GM18520 (cell line): Measurements from ENCODE around the gene RHOH.

Experiments
- ATAC-seq: cut with Tn5 transposase; IDR thresholded peaks from one replicate; pipeline ENCODE4 v1.9.1; 2021; ENCODE audit not compliant: unreplicated experiment

RHOH gene

DNA sequence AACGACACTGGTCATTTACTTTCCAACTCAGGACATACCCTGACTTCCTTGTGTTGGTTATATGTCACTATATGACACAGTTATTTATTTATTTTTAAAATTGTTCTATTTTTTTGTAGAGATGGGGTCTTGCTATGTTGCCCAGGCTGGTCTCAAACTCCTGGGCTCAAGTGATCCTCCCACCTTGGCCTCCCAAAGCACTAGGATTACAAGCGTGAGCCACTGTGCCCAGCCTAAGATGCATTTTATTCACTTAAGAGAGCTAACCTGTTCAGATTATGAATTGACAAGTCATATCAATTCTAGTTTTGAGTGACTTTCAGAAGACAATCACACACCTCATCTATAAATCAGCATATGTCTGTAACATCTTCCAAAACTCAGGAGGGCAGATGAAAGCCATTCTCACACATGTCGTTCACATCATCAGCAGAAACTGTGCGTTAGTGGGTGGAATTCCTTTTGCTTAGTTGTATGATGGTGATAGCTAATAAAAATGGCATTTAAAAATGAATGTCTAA, 9.4 kb upstream of the RHOH start:
- no peak for ATAC-seq

GRCh38 chr4:40190019-40190418, 6.8 kb upstream of the RHOH start:
- ATAC-seq, result no peak

DNA sequence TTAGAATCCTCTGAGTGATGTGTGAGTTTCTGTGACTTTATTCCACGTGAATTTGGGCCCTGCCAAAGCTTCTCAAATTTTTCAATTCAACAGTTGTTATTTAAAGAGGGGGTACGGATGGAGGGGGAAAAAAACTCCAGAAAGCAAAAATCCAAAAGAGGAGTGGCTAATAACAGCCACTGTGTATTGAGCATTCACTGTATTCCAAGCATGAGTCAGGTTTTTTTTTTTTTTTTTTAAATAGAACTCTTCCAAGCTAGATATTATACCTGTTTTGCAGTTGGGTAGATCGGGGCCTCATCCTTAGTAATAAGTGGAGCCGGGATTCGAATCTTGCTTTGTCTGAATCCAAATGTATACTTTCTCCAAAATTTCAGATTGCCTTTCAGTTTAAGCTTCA, 6.4 kb upstream of the RHOH start:
- ATAC-seq, result no peak

DNA sequence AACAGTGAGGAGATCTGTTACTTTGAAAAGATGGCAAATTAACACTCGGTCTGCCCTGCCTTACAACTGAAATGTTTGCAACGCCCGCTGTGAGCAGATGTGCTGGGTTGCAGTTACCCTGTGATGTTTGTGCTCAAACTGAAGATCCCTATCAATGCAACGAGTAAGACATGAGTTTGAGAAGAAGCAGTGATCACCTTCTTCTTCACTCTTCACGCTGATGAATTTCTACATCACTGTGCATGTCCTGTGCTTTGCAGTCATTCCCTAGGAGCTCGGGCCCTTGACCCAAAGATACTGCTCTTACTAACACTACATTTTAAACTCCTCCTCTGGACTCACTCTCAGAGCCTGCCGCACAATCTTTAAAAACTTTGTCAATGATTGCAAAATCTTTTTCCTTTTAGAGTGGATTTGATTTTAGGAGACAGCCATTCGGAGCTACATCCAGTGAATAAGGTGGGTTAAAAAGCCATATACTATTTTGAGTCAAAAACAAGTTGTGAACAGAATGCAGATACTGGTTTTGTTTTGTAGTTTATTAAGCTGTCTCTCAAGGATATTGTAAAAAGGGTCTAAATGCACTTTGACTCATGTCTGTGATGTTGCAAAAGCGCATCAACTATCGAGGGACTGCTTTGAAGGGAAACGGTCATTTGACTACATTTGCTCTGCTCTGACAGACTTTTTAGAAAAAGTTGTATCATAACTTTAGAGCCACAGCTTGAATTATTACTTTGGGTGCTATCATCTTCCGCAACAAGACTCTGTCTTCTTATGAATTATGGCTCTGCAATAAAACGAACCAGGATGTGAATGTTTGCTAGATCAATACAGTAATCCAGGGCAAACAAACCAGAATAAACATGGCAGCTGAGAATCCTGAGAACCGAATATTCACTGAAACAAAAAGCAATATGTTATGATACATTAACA, 5.7 kb upstream of the RHOH start:
- no peak for ATAC-seq

- ATAC-seq, result peak; percentile 24
These were observed 4.5 kb upstream of the RHOH start for GRCh38 chr4:40192114-40193015.

DNA sequence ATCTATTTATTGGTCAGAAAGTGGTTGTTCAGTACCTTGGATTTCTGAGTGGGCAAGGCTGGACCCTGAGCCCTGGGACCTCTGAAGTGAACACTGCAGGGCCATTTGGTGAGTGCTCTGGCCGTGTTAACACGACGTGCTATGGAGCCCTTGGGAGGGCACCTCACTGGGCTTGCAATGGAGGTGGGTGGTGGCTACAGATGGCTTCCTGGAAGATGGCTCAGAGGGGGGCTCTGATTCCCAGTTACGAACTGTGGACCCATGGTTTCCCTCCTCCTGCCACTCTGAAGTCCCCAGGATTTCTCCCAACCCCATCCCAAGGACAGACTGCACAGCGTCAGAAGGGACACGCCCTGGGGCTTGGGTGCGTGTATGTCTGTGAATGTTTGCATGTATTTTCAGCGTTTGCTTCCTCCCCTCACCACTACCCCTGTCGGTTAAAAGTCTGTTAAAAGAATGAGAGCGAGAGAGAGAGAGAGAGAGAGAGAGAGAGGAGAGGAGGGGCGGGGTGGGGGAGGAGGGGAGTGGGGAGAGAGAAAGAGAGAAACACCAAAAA, 3.7 kb upstream of the RHOH start:
- peak; percentile 8 for ATAC-seq

- ATAC-seq, result no peak
These were observed 3.3 kb upstream of the RHOH start for GRCh38 chr4:40193578-40193977.

DNA sequence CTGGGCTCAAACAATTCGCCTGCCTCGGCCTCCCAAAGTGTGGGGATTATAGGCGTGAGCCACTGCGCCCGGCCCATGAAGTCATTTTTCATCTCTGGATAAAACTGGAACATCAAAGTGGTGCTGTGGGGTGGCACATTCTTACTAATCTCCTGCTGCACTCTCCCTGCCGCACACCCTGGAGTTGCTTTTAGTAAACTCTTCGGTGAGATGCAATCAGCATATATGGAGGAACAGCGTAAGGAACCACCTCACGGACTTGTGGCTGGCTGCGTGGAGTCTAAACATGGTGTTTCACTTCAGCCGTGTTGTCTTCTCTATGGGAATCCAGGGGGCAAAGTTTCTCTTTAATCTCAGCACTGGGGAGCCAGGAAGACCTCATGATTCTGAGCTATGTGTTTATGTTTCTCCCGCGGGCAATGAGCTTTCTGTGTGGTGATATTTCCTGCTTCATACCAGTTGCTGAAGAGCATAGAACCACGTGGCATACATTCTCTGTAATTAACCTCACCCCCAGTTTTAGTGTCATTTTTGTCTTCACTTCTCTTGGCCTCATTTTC, 2.1 kb upstream of the RHOH start:
- no peak for ATAC-seq

DNA sequence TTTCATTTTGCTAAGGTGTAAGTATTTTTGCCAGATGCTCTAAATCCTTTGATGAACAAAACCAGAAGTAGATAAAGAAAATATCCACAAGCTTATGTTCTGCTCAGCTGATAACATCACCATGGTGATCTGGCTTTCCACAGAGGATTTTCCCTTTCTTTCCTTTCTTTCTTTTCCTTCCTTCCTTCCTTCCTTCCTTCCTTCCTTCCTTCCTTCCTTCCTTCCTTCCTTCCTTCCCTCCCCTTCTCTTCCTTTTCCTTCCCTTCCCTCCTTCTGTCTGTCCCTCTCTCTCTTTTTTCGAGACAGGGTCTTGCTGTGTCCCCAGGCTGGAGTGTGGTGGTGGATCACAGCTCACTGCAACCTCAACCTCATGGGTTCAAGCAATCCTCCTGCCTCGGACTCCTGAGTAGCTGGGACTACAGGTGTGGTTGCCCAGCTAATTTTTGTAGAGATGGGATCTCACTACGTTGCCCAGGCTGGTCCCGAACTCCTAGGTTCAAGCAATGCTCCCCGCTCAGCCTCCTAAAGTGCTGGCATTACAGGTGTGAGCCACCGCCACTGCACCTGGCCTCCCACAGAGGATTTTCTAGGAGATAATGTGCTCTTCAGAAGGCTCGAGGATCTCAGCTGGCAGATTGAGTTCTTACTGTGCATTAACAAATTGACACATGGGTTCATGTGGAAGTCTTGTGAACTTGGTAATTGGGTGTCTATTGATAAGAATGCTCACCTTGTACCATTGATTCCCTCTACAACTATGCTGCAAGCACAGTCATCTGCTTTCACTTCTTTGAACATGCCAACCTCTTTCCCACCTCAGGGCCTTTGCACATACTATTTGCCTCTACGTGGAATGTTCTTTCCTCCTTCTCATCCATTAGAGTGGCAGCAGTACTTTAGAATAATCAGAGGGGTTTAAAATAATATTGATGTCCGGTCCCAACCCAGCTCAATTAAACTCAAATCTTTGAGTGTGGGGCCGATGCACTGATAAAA, 1.4 kb upstream of the RHOH start:
- no peak for ATAC-seq

DNA sequence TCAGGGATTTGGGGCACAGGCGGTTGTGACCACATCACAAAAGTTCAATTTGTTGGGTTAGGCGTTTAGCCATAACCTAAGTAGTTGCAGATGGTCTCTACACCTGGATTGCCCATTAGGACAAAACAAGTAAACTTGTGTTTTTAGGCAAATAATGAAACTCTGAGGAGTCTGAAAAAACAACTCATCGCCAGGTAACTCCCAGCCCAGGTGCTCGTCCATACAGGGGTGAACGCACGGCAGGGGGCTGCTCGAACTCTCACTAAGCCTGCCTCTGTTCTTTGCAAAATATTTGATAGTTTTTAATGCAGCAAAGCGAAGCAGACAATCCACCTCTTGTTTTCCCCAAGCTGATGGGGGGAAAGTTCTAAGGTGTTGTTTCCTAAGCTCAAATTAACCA, 559 bp upstream of the RHOH start:
- no peak for ATAC-seq

GRCh38 chr4:40197879-40198689, 1.3 kb downstream of the RHOH start:
- ATAC-seq, result no peak

DNA sequence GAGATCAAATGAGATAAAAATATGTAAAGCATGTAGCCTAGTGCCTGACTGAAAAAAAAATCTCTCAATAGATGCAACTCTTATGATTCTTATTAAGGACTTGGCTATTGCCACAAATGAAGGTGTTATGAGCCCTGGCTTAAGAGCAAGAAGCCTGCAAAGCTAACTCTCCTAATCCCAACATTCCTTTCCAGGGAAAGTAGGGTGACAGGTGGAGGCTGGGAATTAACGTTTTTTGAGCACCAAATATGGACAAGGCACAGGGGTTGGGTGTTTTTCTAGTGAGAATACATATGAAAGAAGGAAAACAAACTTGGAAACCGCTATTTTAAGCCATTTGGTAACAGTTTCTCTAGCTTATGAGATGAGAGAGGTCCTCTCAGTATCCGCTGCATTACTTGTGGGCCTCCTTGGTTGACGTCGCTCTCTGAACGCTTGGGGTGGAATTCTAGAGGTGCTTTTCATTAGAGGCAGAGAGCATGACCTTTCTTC, 2.4 kb downstream of the RHOH start:
- ATAC-seq, result no peak

- ATAC-seq, result peak; percentile 44
These were observed 3.4 kb downstream of the RHOH start for GRCh38 chr4:40199999-40200874.

- no peak for ATAC-seq
These were observed 4.3 kb downstream of the RHOH start for GRCh38 chr4:40200875-40201801.

DNA sequence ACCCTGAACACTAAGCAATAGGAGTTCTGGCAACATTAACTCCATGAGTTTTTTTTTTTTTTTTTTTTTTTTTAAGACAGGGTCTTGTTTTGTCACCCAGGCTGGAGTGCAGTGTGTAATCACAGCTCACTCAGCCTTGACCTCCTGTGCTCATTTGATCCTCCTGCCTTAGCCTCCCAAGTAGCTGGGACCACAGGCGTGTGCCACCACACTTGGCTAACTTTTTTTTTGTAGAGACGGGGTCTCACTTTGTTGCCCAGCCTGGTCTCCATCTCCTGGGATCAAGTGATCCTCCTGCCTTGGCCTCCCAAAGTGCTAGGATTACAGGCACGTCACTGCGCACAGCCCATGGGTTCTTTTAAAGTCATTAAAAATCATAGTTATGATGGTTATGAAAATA, 5.1 kb downstream of the RHOH start:
- ATAC-seq, result no peak

- no peak for ATAC-seq
These were observed 5.6 kb downstream of the RHOH start for GRCh38 chr4:40202474-40202873.
